HCT116 (cell line): ENCODE results near the gene SLC41A3. TPM values are rescaled to one million over a fixed set of nuclear protein-coding genes. Genes with fewer than 3 reads are reported as not detected.

Source experiments
- ATAC-seq: fragments of 200-7000 bp; cut with Tn5 transposase; 2 replicates; pipeline ENCODE4 v1.9.1; 2020; ENCODE audit warnings: mild to moderate bottlenecking, moderate library complexity
- BruUV-seq: library from RNA; stranded (reverse); fragments of 400-500 nt; replicated peaks from 2 replicates; lab custom pipeline; 2021; lab: Mats Ljungman, UMichigan
- CTCF ChIA-PET: fragments of 300-600 bp; sonication (Branson Sonifier 250); formaldehyde crosslinking; loops from one replicate; lab custom pipeline; 2021; ENCODE audit warnings: antibody characterized with exemption; lab: Charles Lee
- POLR2A ChIA-PET: fragments of 300-600, 350-600 bp; sonication (Branson Sonifier 250); formaldehyde crosslinking; loops from one replicate; lab custom pipeline; 2021; ENCODE audit warnings: antibody characterized with exemption; lab: Charles Lee
- RAD21 ChIA-PET, 2 experiments: fragments of 300-600 bp; sonication (Branson Sonifier 250); formaldehyde crosslinking; loops; one replicate each; lab custom pipeline; 2023; ENCODE audit warnings: low total read pairs in 2 of 2; ENCODE audit not compliant: uncharacterized antibody in 2 of 2, unreplicated experiment in 2 of 2, low non-redundant PET in 1 of 2; lab: Charles Lee
- DNase-seq: peaks from one replicate; pipeline ENCODE4 v3.0.0-alpha.2; 2010; ENCODE audit warnings: low read depth, low spot score
- H2AFZ ChIP-seq: fragments of 200-600 bp; shearing (Covaris generic), sonication (generic); 2 replicates; pipeline ENCODE4 v1.6.1; 2017; ENCODE audit warnings: low read depth, mixed run types, mixed read lengths, antibody characterized with exemption, low read length; ENCODE audit not compliant: poor library complexity, severe bottlenecking
- H3K27ac ChIP-seq: 2 replicates; pipeline ENCODE4 v1.5.1; 2012; ENCODE audit warnings: low read depth, low read length
- H3K27me3 ChIP-seq: fragments of 200-600 bp; sonication (generic); 2 replicates; pipeline ENCODE4 v1.6.1; 2016; ENCODE audit warnings: mixed run types, low read length, mixed read lengths; ENCODE audit not compliant: insufficient read depth
- H3K36me3 ChIP-seq, 2 experiments: fragments of 200-500 bp in 1 of 2; fragments of 200-600 bp in 1 of 2; sonication (Bioruptor generic) in 1 of 2; sonication (generic) in 1 of 2; 2 replicates each; pipeline versions ENCODE4 v1.5.1 to v1.6.1; 2014 to 2016; ENCODE audit warnings: low read length in 2 of 2, inconsistent platforms in 1 of 2, mixed read lengths in 1 of 2, mixed run types in 1 of 2; ENCODE audit not compliant: insufficient read depth in 2 of 2, control insufficient read depth in 1 of 2
- H3K4me1 ChIP-seq, 2 experiments: fragments of 200-600 bp in 1 of 2; sonication (generic) in 1 of 2; 2 replicates each; pipeline versions ENCODE4 v1.5.1 to v1.6.1; 2012 to 2017; ENCODE audit warnings: low read length in 2 of 2, inconsistent platforms in 1 of 2, mild to moderate bottlenecking in 1 of 2, mixed read lengths in 1 of 2, mixed run types in 1 of 2, moderate library complexity in 1 of 2; ENCODE audit not compliant: insufficient read depth in 2 of 2, control insufficient read depth in 1 of 2
- H3K4me2 ChIP-seq: fragments of 200-600 bp; sonication (generic); 2 replicates; pipeline ENCODE4 v1.6.1; 2017; ENCODE audit warnings: mixed run types, low read length, mixed read lengths
- H3K4me3 ChIP-seq, 2 experiments: fragments of 200-600 bp in 1 of 2; sonication (generic) in 1 of 2; replicated peaks in 1 of 2; 2 replicates each; pipeline ENCODE4 v1.5.1; 2011 to 2016; ENCODE audit warnings: low read length in 2 of 2, control low read depth in 1 of 2, low read depth in 1 of 2, mild to moderate bottlenecking in 1 of 2, mixed read lengths in 1 of 2, mixed run types in 1 of 2
- H3K79me2 ChIP-seq: fragments of 200-600 bp; sonication (generic); 2 replicates; pipeline ENCODE4 v1.6.1; 2017; ENCODE audit warnings: mild to moderate bottlenecking, mixed run types, low read length, moderate library complexity, mixed read lengths; ENCODE audit not compliant: insufficient read depth
- H3K9ac ChIP-seq: fragments of 200-600 bp; sonication (generic); 2 replicates; pipeline ENCODE4 v1.6.1; 2016; ENCODE audit warnings: low read length, mixed read lengths
- H3K9me2 ChIP-seq: fragments of 200-600 bp; sonication (generic), shearing (Covaris generic); 2 replicates; pipeline ENCODE4 v1.6.1; 2017; ENCODE audit warnings: mixed run types, mild to moderate bottlenecking, moderate library complexity; ENCODE audit not compliant: insufficient read depth
- H3K9me3 ChIP-seq, 2 experiments: fragments of 200-500 bp in 1 of 2; fragments of 200-600 bp in 1 of 2; sonication (Bioruptor generic) in 1 of 2; sonication (generic) in 1 of 2; 2 replicates each; pipeline ENCODE4 v1.6.1; 2014 to 2017; ENCODE audit warnings: low read length in 2 of 2, mixed read lengths in 2 of 2, inconsistent platforms in 1 of 2, low read depth in 1 of 2, mild to moderate bottlenecking in 1 of 2, mixed run types in 1 of 2, moderate library complexity in 1 of 2; ENCODE audit not compliant: control insufficient read depth in 1 of 2, insufficient read depth in 1 of 2
- H4K20me1 ChIP-seq: fragments of 200-600 bp; sonication (generic), shearing (Covaris generic); 2 replicates; pipeline ENCODE4 v1.6.1; 2017; ENCODE audit warnings: mixed run types, mild to moderate bottlenecking, moderate library complexity; ENCODE audit not compliant: insufficient read depth
- ATF3 ChIP-seq: IDR thresholded peaks from 2 replicates; pipeline ENCODE4 v1.6.1; 2012
- CBX3 ChIP-seq: IDR thresholded peaks from 2 replicates; pipeline ENCODE4 v1.6.1; 2012; ENCODE audit warnings: low read depth
- CEBPB ChIP-seq: IDR thresholded peaks from 2 replicates; pipeline ENCODE4 v1.6.1; 2012; ENCODE audit warnings: low read depth
- CTCF ChIP-seq, 3 experiments: fragments of 200-600 bp in 1 of 3; sonication (generic) in 1 of 3; IDR thresholded peaks in 2 of 3; conservative IDR thresholded peaks in 1 of 3; 2 replicates each; pipeline ENCODE4 v1.5.1; 2012 to 2017; ENCODE audit warnings: low read depth in 2 of 3, low read length in 2 of 3, antibody characterized with exemption in 1 of 3, borderline replicate concordance in 1 of 3, control low read depth in 1 of 3, mild to moderate bottlenecking in 1 of 3, mixed read lengths in 1 of 3, mixed run types in 1 of 3, moderate library complexity in 1 of 3; ENCODE audit not compliant: insufficient read depth in 1 of 3
- ELF1 ChIP-seq: IDR thresholded peaks from 2 replicates; pipeline ENCODE4 v1.6.1; 2012; ENCODE audit warnings: low read depth, borderline replicate concordance
- EZH2 ChIP-seq: fragments of 200-600 bp; sonication (generic); IDR thresholded peaks from 2 replicates; pipeline ENCODE4 v1.6.1; 2017; ENCODE audit warnings: antibody characterized with exemption, mixed run types
- EZH2phosphoT487 ChIP-seq: fragments of 200-600 bp; IDR thresholded peaks from 2 replicates; pipeline ENCODE4 v1.6.1; 2018; ENCODE audit warnings: antibody characterized with exemption, borderline replicate concordance
- FOSL1 ChIP-seq: IDR thresholded peaks from 2 replicates; pipeline ENCODE4 v1.6.1; 2012; ENCODE audit warnings: low read depth
- JUND ChIP-seq: IDR thresholded peaks from 2 replicates; pipeline ENCODE4 v1.6.1; 2012
- MAX ChIP-seq: IDR thresholded peaks from 2 replicates; pipeline ENCODE4 v1.6.1; 2012
- POLR2A ChIP-seq: IDR thresholded peaks from 2 replicates; pipeline ENCODE4 v1.7.0; 2011; ENCODE audit warnings: borderline replicate concordance; ENCODE audit not compliant: insufficient read depth, insufficient read length; ENCODE audit errors: extremely low read depth
- POLR2AphosphoS5 ChIP-seq: IDR thresholded peaks from 2 replicates; pipeline ENCODE4 v1.6.1; 2011; ENCODE audit warnings: mild to moderate bottlenecking, low read depth, low read length, moderate library complexity
- REST ChIP-seq: IDR thresholded peaks from 2 replicates; pipeline ENCODE4 v1.6.1; 2012; ENCODE audit warnings: low read depth
- SP1 ChIP-seq: IDR thresholded peaks from 2 replicates; pipeline ENCODE4 v1.6.1; 2012; ENCODE audit warnings: low read depth
- SRF ChIP-seq: IDR thresholded peaks from 2 replicates; pipeline ENCODE4 v1.6.1; 2012; ENCODE audit warnings: low read depth
- TCF7L2 ChIP-seq: IDR thresholded peaks from 2 replicates; pipeline ENCODE4 v1.7.0; 2011; ENCODE audit warnings: borderline replicate concordance, inconsistent platforms; ENCODE audit not compliant: insufficient read depth, insufficient read length; ENCODE audit errors: extremely low read depth
- YY1 ChIP-seq: IDR thresholded peaks from 2 replicates; pipeline ENCODE4 v1.6.1; 2011; ENCODE audit warnings: low read length, low read depth, moderate library complexity, mild to moderate bottlenecking; ENCODE audit not compliant: insufficient replicate concordance; ENCODE audit errors: extremely low read depth
- ZBTB33 ChIP-seq: IDR thresholded peaks from 2 replicates; pipeline ENCODE4 v1.6.1; 2011; ENCODE audit warnings: mild to moderate bottlenecking, low read length, moderate library complexity; ENCODE audit not compliant: insufficient replicate concordance; ENCODE audit errors: extremely low read depth
- ZFX ChIP-seq: fragments of 450-650 bp; IDR thresholded peaks from 2 replicates; pipeline ENCODE4 v1.6.1; 2017
- ZNF274 ChIP-seq: fragments of 200-500 bp; sonication (Bioruptor generic); IDR thresholded peaks from 2 replicates; pipeline ENCODE4 v1.6.1; 2014; ENCODE audit warnings: mild to moderate bottlenecking, low read depth, low read length, inconsistent platforms
- intact Hi-C: fragments of 100-400 bp; cut with micrococcal nuclease; formaldehyde crosslinking; loops from 2 replicates; pipeline ENCODE4 v1.10.0; 2022
- total RNA-seq: library from RNA; stranded (reverse); gene quantifications from one replicate; pipeline ENCODE4 v1.2.1, GENCODE V29; 2021; ENCODE audit not compliant: unreplicated experiment

The SLC41A3 gene
- total RNA-seq, 1 experiment from 2014 or later: 45.9 TPM

- no peaks in the 10 kb centered on the region for H3K9me3 ChIP-seq
- H2AFZ ChIP-seq: no peak overlapping the region
- no peak overlapping the region for H3K4me3 ChIP-seq
- no peaks in the 10 kb centered on the region for H3K4me1 ChIP-seq
- DNase-seq (no peak), ATAC-seq (no peak)
- no peaks in the 10 kb centered on the region for H3K36me3 ChIP-seq
- no TSS peak for BruUV-seq
- no peak for TF ChIP-seq REST
- no peak for TF ChIP-seq YY1
- TF ChIP-seq FOSL1: no peak
- no peak for TF ChIP-seq MAX
- no peak for TF ChIP-seq TCF7L2
- TF ChIP-seq SRF: no peak
- no peak for TF ChIP-seq EZH2
- TF ChIP-seq ATF3: no peak
- TF ChIP-seq JUND: no peak
- no peak for TF ChIP-seq EZH2phosphoT487
- TF ChIP-seq SP1: no peak
- no peak for TF ChIP-seq POLR2A
- no peak for TF ChIP-seq POLR2AphosphoS5
- TF ChIP-seq CEBPB: no peak
- TF ChIP-seq CTCF (IDR thresholded peaks at IDR 0.05 in 2 of 3, conservative IDR thresholded peaks at IDR 0.05 in 1 of 3; ENCODE audit: borderline replicate concordance in 1 of 3, insufficient read depth in 1 of 3, low read depth in 2 of 3, low read length in 2 of 3): no peak
- no peak for TF ChIP-seq ELF1
- TF ChIP-seq ZNF274: no peak
- no peak for TF ChIP-seq ZFX
- no peak for TF ChIP-seq CBX3
- TF ChIP-seq ZBTB33: no peak
- ChIA-PET CTCF (no interaction called here), POLR2A (no interaction called here), RAD21 (interaction anchor here in 1 of 2 experiments (0.5 kb wide), 1 partner anchor 199 kb away, joined by 4 read pairs; no protein-coding TSS in a partner anchor)
- no peaks in the 10 kb centered on the region for H3K9me2 ChIP-seq
- no peaks in the 10 kb centered on the region for H4K20me1 ChIP-seq
- H3K9ac ChIP-seq: no peak overlapping the region
- no peaks in the 10 kb centered on the region for H3K27me3 ChIP-seq
- no peaks in the 10 kb centered on the region for H3K79me2 ChIP-seq
- intact Hi-C loops: no loop called here
- no peak overlapping the region for H3K27ac ChIP-seq
- no peak overlapping the region for H3K4me2 ChIP-seq
Observed at GRCh38 chr3:126014252-126014651, 69.7 kb downstream of the SLC41A3 start.
